MM.1S (cell line): Measurements from ENCODE around the gene SETD5.

ENCODE experiments used
- DNase-seq: peaks from one replicate; pipeline ENCODE4 v3.0.0-alpha.2; 2015
- H2AFZ ChIP-seq: fragments of 300-600 bp; sonication (generic); 2 replicates; pipeline ENCODE4 v1.6.0; 2016; ENCODE audit warnings: antibody characterized with exemption, low read length
- H3F3A ChIP-seq: fragments of 300-600 bp; sonication (generic); 2 replicates; pipeline ENCODE4 v1.6.1; 2016; ENCODE audit warnings: mild to moderate bottlenecking, antibody characterized with exemption, low read length, moderate library complexity, mixed read lengths; ENCODE audit not compliant: insufficient read depth
- H3K27ac ChIP-seq: fragments of 300-600 bp; sonication (generic); 2 replicates; pipeline ENCODE4 v1.5.1; 2016; ENCODE audit warnings: mild to moderate bottlenecking, low read length
- H3K27me3 ChIP-seq: fragments of 300-600 bp; sonication (generic); replicated peaks from 2 replicates; pipeline ENCODE4 v1.6.0; 2016; ENCODE audit warnings: low read length; ENCODE audit not compliant: insufficient read depth
- H3K36me3 ChIP-seq: fragments of 300-600 bp; sonication (generic); replicated peaks from 2 replicates; pipeline ENCODE4 v1.6.1; 2016; ENCODE audit warnings: mild to moderate bottlenecking, low read length, mixed read lengths; ENCODE audit not compliant: insufficient read depth
- H3K4me1 ChIP-seq: fragments of 300-600 bp; sonication (generic); 2 replicates; pipeline ENCODE4 v1.6.1; 2016; ENCODE audit warnings: low read length, mixed read lengths
- H3K4me2 ChIP-seq: fragments of 300-600 bp; sonication (generic); 2 replicates; pipeline ENCODE4 v1.6.0; 2016; ENCODE audit warnings: low read depth, low read length
- H3K4me3 ChIP-seq: fragments of 300-600 bp; sonication (generic); 2 replicates; pipeline ENCODE4 v1.5.1; 2016; ENCODE audit warnings: low read length, mixed read lengths
- H3K79me2 ChIP-seq: fragments of 300-600 bp; sonication (generic); 2 replicates; pipeline ENCODE4 v1.6.1; 2016; ENCODE audit warnings: mixed run types, low read length, mixed read lengths
- H3K9ac ChIP-seq: fragments of 300-600 bp; sonication (generic); 2 replicates; pipeline ENCODE4 v1.6.1; 2016; ENCODE audit warnings: low read length, mixed read lengths
- H3K9me2 ChIP-seq: fragments of 300-600 bp; sonication (generic); replicated peaks from 2 replicates; pipeline ENCODE4 v1.6.1; 2016; ENCODE audit warnings: mild to moderate bottlenecking, low read length, mixed read lengths; ENCODE audit not compliant: insufficient read depth
- H3K9me3 ChIP-seq: fragments of 300-600 bp; sonication (generic); replicated peaks from 2 replicates; pipeline ENCODE4 v1.6.1; 2016; ENCODE audit warnings: mild to moderate bottlenecking, low read length, mixed read lengths; ENCODE audit not compliant: insufficient read depth
- H4K20me1 ChIP-seq: fragments of 300-600 bp; sonication (generic); 2 replicates; pipeline ENCODE4 v1.6.1; 2016; ENCODE audit warnings: mild to moderate bottlenecking, low read length, moderate library complexity, mixed read lengths; ENCODE audit not compliant: insufficient read depth
- EZH2 ChIP-seq: fragments of 300-600 bp; sonication (generic); optimal IDR thresholded peaks from 2 replicates; pipeline ENCODE3; 2017; ENCODE audit warnings: low read depth, mild to moderate bottlenecking, antibody characterized with exemption, low read length, mixed read lengths
- EZH2phosphoT487 ChIP-seq: fragments of 300-600 bp; sonication (generic); IDR thresholded peaks from 2 replicates; pipeline ENCODE4 v1.6.1; 2018; ENCODE audit warnings: antibody characterized with exemption, low read length
- TF ChIP-seq, protein P1 (sequence below): fragments of 300-600 bp; sonication (generic); IDR thresholded peaks from 2 replicates; pipeline ENCODE4 v1.5.1; 2016; ENCODE audit warnings: antibody characterized with exemption, low read length, mixed read lengths

The SETD5 gene

DNA sequence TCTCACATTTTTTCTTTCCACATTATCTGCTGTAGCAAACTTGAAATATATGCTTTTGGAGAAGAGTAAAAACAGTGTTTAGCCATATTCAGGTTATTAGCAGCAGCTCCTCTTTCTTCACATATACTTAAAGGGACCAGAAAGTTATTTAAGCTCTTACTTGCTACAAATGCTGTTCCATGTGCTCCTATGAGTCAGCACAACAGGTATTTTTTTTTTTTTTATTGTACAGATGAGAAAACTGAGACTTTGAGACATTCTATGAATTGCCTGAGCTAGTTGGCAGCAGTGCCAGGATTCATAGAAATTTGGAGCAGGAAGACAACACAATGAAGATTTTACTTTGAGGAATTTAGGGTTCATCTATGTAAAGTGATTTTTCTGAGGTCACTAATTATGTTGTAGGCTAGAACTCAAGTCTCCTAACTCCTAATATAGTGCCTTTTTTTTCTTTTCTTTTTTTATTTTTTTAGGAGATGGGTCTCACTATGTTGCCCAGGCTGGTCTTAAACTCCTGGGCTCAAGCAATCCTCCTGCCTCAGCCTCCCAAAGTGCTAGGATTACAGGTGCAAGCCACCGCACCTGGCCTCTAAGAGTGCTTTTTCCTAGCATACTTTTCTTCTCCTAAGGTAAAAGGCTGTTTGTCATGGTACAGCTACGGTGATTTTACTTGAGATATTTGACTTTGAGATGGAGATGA lies 23.6 kb downstream of the SETD5 start:
- Histone ChIP-seq H2AFZ (no peak overlapping the region), H3K9me2 (no peaks in the 10 kb centered on the region), H3K27me3 (no peaks in the 10 kb centered on the region), H3F3A (peaks cover 9% of the 10 kb centered on the region; the same call in 1 of the 2 replicates), H3K36me3 (peaks cover 5% of the 10 kb centered on the region; the same call in 1 of the 2 replicates), H3K9ac (no peak overlapping the region), H3K79me2 (peaks cover 100% of the 10 kb centered on the region), H3K9me3 (no peaks in the 10 kb centered on the region), H3K27ac (no peak overlapping the region), H4K20me1 (peaks cover 17% of the 10 kb centered on the region; the same call in 1 of the 2 replicates), H3K4me1 (no peaks in the 10 kb centered on the region), H3K4me2 (no peak overlapping the region), H3K4me3 (no peak overlapping the region)
- no peak for TF ChIP-seq EZH2
- TF ChIP-seq, protein P1, sequence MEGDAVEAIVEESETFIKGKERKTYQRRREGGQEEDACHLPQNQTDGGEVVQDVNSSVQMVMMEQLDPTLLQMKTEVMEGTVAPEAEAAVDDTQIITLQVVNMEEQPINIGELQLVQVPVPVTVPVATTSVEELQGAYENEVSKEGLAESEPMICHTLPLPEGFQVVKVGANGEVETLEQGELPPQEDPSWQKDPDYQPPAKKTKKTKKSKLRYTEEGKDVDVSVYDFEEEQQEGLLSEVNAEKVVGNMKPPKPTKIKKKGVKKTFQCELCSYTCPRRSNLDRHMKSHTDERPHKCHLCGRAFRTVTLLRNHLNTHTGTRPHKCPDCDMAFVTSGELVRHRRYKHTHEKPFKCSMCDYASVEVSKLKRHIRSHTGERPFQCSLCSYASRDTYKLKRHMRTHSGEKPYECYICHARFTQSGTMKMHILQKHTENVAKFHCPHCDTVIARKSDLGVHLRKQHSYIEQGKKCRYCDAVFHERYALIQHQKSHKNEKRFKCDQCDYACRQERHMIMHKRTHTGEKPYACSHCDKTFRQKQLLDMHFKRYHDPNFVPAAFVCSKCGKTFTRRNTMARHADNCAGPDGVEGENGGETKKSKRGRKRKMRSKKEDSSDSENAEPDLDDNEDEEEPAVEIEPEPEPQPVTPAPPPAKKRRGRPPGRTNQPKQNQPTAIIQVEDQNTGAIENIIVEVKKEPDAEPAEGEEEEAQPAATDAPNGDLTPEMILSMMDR = no peak
- no peak for TF ChIP-seq EZH2phosphoT487
- no peak for DNase-seq

DNA sequence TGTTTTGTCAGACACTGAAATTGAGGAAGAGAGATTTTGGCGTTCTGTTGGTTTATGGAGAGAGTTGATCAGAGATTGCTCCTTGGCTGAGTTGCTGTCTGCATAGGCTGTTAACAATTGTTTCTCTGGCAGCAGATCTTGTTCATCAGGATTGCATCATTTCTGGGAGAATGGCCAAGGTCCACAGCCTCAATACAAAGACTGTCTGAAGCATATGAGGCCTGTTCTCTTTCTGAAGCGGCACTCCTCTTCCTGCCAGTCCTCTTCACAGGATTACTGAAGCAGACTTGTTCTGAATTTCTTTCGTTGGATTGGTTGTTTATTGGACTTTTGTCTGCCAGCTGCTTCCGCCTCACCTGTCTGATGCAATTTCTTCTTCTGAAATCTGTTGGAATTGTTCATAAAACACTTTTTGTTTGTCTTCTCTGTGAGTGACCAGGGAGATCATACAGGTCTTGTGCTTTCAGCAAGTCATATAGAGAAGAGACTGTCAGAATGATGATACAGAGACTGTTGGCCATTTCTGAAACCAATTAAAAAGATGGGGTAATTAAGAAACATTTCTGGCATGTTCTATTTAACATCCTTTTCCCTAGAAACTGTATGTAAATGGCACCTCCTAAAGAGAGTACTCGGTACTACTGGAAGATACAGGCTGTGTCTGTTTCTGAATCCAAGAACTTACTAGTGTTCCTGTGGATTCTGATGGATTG lies 25.5 kb downstream of the SETD5 start:
- H4K20me1 ChIP-seq = peaks cover 17% of the 10 kb centered on the region; the same call in 1 of the 2 replicates
- H3K27me3 ChIP-seq = no peaks in the 10 kb centered on the region
- H3K4me3 ChIP-seq = no peak overlapping the region
- H3K27ac ChIP-seq = no peak overlapping the region
- H3K4me1 ChIP-seq = no peaks in the 10 kb centered on the region
- no peak for TF ChIP-seq EZH2
- TF ChIP-seq EZH2phosphoT487 = no peak
- TF ChIP-seq, protein P1 = peak; percentile 24
- H3K9me2 ChIP-seq = no peaks in the 10 kb centered on the region
- peaks cover 5% of the 10 kb centered on the region; the same call in 1 of the 2 replicates for H3K36me3 ChIP-seq
- no peak overlapping the region for H2AFZ ChIP-seq
- DNase-seq = no peak
- H3F3A ChIP-seq = peaks cover 9% of the 10 kb centered on the region; the same call in 1 of the 2 replicates
- H3K9ac ChIP-seq = no peak overlapping the region
- H3K4me2 ChIP-seq = no peak overlapping the region
- H3K9me3 ChIP-seq = no peaks in the 10 kb centered on the region
- peaks cover 95% of the 10 kb centered on the region for H3K79me2 ChIP-seq

DNA sequence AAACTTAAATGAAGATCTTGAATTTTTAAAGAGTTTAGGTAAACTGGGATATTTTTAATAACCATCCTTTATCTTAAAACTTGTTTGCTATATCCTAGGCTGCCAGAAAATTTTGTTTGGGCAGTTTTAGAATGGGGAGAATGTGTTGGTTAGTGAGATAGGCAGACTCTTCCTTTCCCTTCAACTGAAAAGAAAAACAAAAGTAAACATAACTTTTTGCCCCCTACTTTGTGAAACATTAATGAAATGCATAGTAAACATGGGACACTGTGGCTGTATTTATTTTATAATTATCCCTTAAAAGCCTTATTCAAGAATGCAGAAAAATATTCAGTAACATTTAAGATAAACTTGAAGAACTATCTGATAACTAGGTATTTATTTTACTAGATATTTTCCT lies 31.0 kb downstream of the SETD5 start:
- Histone ChIP-seq H4K20me1 (peaks cover 10% of the 10 kb centered on the region; the same call in 1 of the 2 replicates), H3K4me3 (no peak overlapping the region), H3K79me2 (peaks cover 83% of the 10 kb centered on the region), H3K9me3 (no peaks in the 10 kb centered on the region), H3F3A (peaks cover 15% of the 10 kb centered on the region), H3K36me3 (peaks cover 5% of the 10 kb centered on the region; the same call in 1 of the 2 replicates), H3K4me2 (no peak overlapping the region), H3K4me1 (peaks cover 13% of the 10 kb centered on the region; the same call in 1 of the 2 replicates), H2AFZ (no peak overlapping the region), H3K9me2 (no peaks in the 10 kb centered on the region), H3K27me3 (no peaks in the 10 kb centered on the region), H3K9ac (no peak overlapping the region), H3K27ac (no peak overlapping the region)
- no peak for TF ChIP-seq EZH2
- no peak for TF ChIP-seq EZH2phosphoT487
- TF ChIP-seq, protein P1 = no peak
- DNase-seq = no peak
